HG02943 (cell line): ENCODE data around the gene TEX22.

Experiments used
- ATAC-seq: cut with Tn5 transposase; IDR thresholded peaks from one replicate; pipeline ENCODE4 v1.9.1; 2021; ENCODE audit warnings: mild to moderate bottlenecking, low read depth, moderate library complexity; ENCODE audit not compliant: unreplicated experiment

The TEX22 gene

GRCh38 chr14:105419195-105420091 is 21.1 kb downstream of the TEX22 start, which contains the start of gene MTA1:
Gene MTA1 (plus strand): TSS chr14:105419827. CDS start chr14:105420036, 209 bp downstream.
- ATAC-seq = no peak

GRCh38 chr14:105420101-105420973 is 22.0 kb downstream of the TEX22 start:
- no peak for ATAC-seq

- ATAC-seq = no peak
Measured at GRCh38 chr14:105420974-105421674, 22.8 kb downstream of the TEX22 start.

GRCh38 chr14:105421723-105422615 is 23.6 kb downstream of the TEX22 start:
- no peak for ATAC-seq

GRCh38 chr14:105422695-105423487 is 24.6 kb downstream of the TEX22 start:
- no peak for ATAC-seq

GRCh38 chr14:105423488-105424195 is 25.3 kb downstream of the TEX22 start:
- no peak for ATAC-seq

GRCh38 chr14:105424861-105425260 is 26.5 kb downstream of the TEX22 start:
- no peak for ATAC-seq

- ATAC-seq = no peak
Measured at GRCh38 chr14:105425823-105426247, 27.5 kb downstream of the TEX22 start.

GRCh38 chr14:105426416-105427130 is 28.2 kb downstream of the TEX22 start:
- no peak for ATAC-seq

- ATAC-seq = no peak
Measured at GRCh38 chr14:105427412-105427811, 29.1 kb downstream of the TEX22 start.

GRCh38 chr14:105427936-105428485 is 29.7 kb downstream of the TEX22 start:
- no peak for ATAC-seq

GRCh38 chr14:105430042-105430441 is 31.7 kb downstream of the TEX22 start:
- no peak for ATAC-seq

- no peak for ATAC-seq
Measured at GRCh38 chr14:105430565-105430964, 32.2 kb downstream of the TEX22 start.

- ATAC-seq = no peak
Measured at GRCh38 chr14:105431256-105431655, 32.9 kb downstream of the TEX22 start.

GRCh38 chr14:105432657-105433056 is 34.3 kb downstream of the TEX22 start:
- no peak for ATAC-seq

GRCh38 chr14:105433161-105433605 is 34.8 kb downstream of the TEX22 start:
- no peak for ATAC-seq

GRCh38 chr14:105436402-105436801 is 38.1 kb downstream of the TEX22 start:
- ATAC-seq = no peak
